ENCODE measurements around the gene PREX1.

PREX1 gene

GRCh38 chr20:48702455-48702913, 125.3 kb downstream of the PREX1 start:
- H3K27ac ChIP-seq, result no peak overlapping the region
- DNase-seq (ENCODE audit: low spot score), result no peak

GRCh38 chr20:48701702-48702101, 126.1 kb downstream of the PREX1 start:
- CTCF ChIA-PET, result interaction anchor here (0.7 kb wide), 1 partner anchor 1601 kb away, joined by 3 read pairs; no protein-coding TSS in a partner anchor
- POLR2A ChIA-PET (ENCODE audit: low non-redundant PET), result no interaction called here
- H3K27ac ChIP-seq, result no peak overlapping the region
- TF ChIP-seq, protein P1, sequence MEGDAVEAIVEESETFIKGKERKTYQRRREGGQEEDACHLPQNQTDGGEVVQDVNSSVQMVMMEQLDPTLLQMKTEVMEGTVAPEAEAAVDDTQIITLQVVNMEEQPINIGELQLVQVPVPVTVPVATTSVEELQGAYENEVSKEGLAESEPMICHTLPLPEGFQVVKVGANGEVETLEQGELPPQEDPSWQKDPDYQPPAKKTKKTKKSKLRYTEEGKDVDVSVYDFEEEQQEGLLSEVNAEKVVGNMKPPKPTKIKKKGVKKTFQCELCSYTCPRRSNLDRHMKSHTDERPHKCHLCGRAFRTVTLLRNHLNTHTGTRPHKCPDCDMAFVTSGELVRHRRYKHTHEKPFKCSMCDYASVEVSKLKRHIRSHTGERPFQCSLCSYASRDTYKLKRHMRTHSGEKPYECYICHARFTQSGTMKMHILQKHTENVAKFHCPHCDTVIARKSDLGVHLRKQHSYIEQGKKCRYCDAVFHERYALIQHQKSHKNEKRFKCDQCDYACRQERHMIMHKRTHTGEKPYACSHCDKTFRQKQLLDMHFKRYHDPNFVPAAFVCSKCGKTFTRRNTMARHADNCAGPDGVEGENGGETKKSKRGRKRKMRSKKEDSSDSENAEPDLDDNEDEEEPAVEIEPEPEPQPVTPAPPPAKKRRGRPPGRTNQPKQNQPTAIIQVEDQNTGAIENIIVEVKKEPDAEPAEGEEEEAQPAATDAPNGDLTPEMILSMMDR (conservative IDR thresholded peaks at IDR 0.05; ENCODE audit: low read depth), result no peak
- DNase-seq (ENCODE audit: low spot score), result no peak

More at GRCh38 chr20:48702455-48702913, 125.3 kb downstream of the PREX1 start:
- CTCF ChIA-PET, result no interaction called here
- TF ChIP-seq, protein P1 (conservative IDR thresholded peaks at IDR 0.05; ENCODE audit: low read depth), result no peak
- POLR2A ChIA-PET (ENCODE audit: low non-redundant PET), result no interaction called here

- DNase-seq (ENCODE audit: low spot score), result no peak
- TF ChIP-seq, protein P1 (conservative IDR thresholded peaks at IDR 0.05; ENCODE audit: low read depth), result no peak
Observed at GRCh38 chr20:48698507-48699267, 129.1 kb downstream of the PREX1 start.

GRCh38 chr20:48697845-48698491, 129.8 kb downstream of the PREX1 start:
- TF ChIP-seq, protein P1 (conservative IDR thresholded peaks at IDR 0.05; ENCODE audit: low read depth), result no peak
- DNase-seq (ENCODE audit: low spot score), result peak; percentile 99
- peak overlapping the region; percentile 58 for H3K27ac ChIP-seq
- ChIA-PET POLR2A (ENCODE audit: low non-redundant PET) (no interaction called here), CTCF (interaction anchor here (0.6 to 1.1 kb wide), 3 partner anchors 38 to 174 kb away, joined by 3 read pairs; no protein-coding TSS in a partner anchor)

More at GRCh38 chr20:48698507-48699267, 129.1 kb downstream of the PREX1 start:
- CTCF ChIA-PET, result interaction anchor here (0.6 to 1.1 kb wide), 2 partner anchors 39 to 78 kb away, joined by 3 read pairs; no protein-coding TSS in a partner anchor
- POLR2A ChIA-PET (ENCODE audit: low non-redundant PET), result no interaction called here
- H3K27ac ChIP-seq, result peak overlapping the region; percentile 58

DNA sequence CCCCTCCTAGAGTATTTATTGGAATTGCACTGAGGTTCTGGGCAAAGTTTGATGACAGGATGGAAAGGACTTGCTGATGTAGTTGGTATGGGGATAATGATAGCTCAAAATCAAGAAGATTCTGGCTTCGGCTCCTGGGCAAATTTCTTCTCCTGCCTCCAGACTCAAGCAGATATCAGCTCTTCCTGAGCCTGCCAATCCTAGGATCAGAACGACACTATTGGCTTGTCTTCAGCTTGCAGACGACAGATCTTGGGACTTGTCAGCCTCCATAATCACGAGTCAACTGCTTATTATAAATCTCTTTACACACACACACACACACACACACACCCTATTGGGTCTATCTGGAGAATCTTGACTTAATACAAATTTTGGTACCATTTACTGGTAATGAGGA, 131.1 kb downstream of the PREX1 start:
- H3K27ac ChIP-seq, result no peak overlapping the region
- TF ChIP-seq, protein P1 (conservative IDR thresholded peaks at IDR 0.05; ENCODE audit: low read depth), result no peak
- no peak for DNase-seq (ENCODE audit: low spot score)
- CTCF ChIA-PET, result interaction anchor here (0.7 kb wide), 1 partner anchor 39 kb away, joined by 5 read pairs; no protein-coding TSS in a partner anchor
- POLR2A ChIA-PET (ENCODE audit: low non-redundant PET), result no interaction called here

DNA sequence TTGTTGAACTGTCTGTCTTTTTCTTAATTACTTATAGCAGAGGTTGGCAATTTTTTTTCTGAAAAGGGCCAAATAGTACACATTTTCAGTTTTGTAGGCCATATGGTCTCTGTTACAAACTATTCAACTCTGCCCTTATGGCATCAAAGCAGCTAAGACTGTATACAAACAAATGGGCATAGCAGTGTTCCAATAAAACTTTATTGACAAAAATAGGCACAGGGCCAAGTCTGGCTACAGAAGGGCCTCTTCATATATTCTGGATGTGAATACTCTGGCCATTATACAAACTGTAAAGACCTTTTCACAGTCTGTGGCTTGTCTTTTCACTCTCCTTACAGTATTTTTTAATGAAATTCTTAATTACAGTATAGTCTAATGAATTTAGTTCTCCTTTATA, 132.1 kb downstream of the PREX1 start:
- DNase-seq (ENCODE audit: low spot score), result no peak
- ChIA-PET POLR2A (ENCODE audit: low non-redundant PET) (no interaction called here), CTCF (interaction anchor here (0.8 kb wide), 1 partner anchor 123 kb away, joined by 5 read pairs; no protein-coding TSS in a partner anchor)
- H3K27ac ChIP-seq, result no peak overlapping the region
- TF ChIP-seq, protein P1 (conservative IDR thresholded peaks at IDR 0.05; ENCODE audit: low read depth), result no peak
